IgD-negative memory B cell (primary cell): ENCODE results near the gene ATP5MG. TPM values are rescaled to one million over a fixed set of nuclear protein-coding genes. Genes with fewer than 3 reads are reported as not detected.

Source experiments
- H3K27ac Mint-ChIP-seq, 3 donors: one replicate each; pipeline ENCODE4 v1.8.0; 2020 to 2022; ENCODE audit warnings: mild to moderate bottlenecking in 3 of 3, mixed read lengths in 3 of 3, moderate library complexity in 1 of 3
- H3K27me3 Mint-ChIP-seq: one replicate; pipeline ENCODE4 v1.8.0; 2021; ENCODE audit warnings: mixed read lengths
- H3K36me3 Mint-ChIP-seq: one replicate; pipeline ENCODE4 v1.8.0; 2020; ENCODE audit warnings: mild to moderate bottlenecking, mixed read lengths
- H3K4me1 Mint-ChIP-seq, 3 donors: one replicate each; pipeline ENCODE4 v1.8.0; 2020 to 2022; ENCODE audit warnings: mixed read lengths in 3 of 3, mild to moderate bottlenecking in 1 of 3
- H3K4me3 Mint-ChIP-seq, 4 donors: one replicate each; pipeline ENCODE4 v1.8.0; 2020 to 2022; ENCODE audit warnings: mild to moderate bottlenecking in 4 of 4, mixed read lengths in 4 of 4, moderate library complexity in 3 of 4
- H3K9me3 Mint-ChIP-seq, 3 donors: one replicate each; pipeline ENCODE4 v1.8.0; 2020 to 2021; ENCODE audit warnings: mixed read lengths in 3 of 3, mild to moderate bottlenecking in 1 of 3
- polyA plus RNA-seq: library from polyadenylated mRNA; unstranded; fragments of 300-500 nt; fragmentation: Illumina TruSeq; gene quantifications from one replicate; pipeline ENCODE4 v1.2.3, GENCODE V29; 2021

Gene ATP5MG, protein sequence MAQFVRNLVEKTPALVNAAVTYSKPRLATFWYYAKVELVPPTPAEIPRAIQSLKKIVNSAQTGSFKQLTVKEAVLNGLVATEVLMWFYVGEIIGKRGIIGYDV
- 547 TPM for polyA plus RNA-seq

DNA sequence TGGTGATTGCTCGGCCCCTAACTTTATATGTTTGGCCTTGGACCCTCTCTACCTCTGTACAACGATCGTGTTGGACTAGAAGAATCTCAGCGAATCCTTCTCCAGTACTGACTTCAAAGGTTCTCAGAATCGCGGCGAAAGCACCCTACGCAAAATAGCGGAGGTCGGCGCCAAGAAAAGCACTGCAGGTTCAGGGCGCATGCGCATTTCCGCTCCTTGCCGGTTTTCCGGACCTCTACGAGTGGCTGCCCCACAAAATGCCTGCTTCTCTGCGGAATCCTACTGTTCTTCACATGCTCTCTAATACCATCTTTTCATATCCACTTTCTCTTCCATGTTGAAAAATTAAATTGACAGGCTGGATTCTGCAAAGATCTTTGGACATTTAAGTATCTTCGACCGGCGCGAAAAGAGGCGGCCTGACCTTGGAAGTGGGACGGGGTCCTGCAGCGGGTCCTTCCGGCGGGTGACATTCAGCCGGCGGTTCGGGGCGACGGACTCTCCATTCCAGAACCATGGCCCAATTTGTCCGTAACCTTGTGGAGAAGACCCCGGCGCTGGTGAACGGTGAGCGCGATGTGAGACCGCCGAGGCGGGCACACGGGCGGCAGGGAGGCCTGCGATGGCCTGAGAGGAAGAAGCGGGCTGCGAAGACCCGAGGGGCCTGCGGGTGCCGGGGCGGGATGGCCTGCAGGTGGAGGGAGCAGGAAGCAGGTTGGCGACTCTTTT, at the start of gene ATP5MG:
Gene ATP5MG (plus strand): TSS at position 456 of the 729 bp plus-strand sequence. CDS start 60 bp downstream, at position 516.
- Mint-ChIP-seq H3K9me3 (no peaks in the 10 kb centered on the region), H3K4me1 (peaks cover 34 to 49% (median 46%) of the 10 kb centered on the region in 3 donors), H3K27me3 (no peaks in the 10 kb centered on the region), H3K27ac (peak within 1 kb of the TSS; percentile 96 to 100 (median 99)), H3K4me3 (peak within 1 kb of the TSS; percentile 97 to 98 (median 98)), H3K36me3 (no peaks in the 10 kb centered on the region)

DNA sequence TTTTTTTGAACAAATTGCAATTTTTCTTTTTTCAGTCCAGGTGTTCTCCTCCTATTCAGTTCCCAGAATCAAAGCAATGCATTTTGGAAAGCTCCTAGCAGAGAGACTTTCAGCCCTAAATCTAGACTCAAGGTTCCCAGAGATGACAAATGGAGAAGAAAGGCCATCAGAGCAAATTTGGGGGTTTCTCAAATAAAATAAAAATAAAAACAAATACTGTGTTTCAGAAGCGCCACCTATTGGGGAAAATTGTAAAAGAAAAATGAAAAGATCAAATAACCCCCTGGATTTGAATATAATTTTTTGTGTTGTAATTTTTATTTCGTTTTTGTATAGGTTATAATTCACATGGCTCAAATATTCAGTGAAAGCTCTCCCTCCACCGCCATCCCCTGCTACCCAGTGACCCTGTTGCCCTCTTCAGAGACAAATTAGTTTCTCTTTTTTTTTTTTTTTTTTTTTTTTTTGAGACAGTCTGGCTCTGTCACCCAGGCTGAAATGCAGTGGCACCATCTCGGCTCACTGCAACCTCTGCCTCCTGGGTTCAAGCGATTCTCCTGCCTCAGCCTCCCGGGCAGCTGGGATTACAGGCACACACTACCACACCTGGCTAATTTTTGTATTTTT, 48.2 kb upstream of the ATP5MG start:
- H3K9me3 Mint-ChIP-seq = no peaks in the 10 kb centered on the region
- peak overlapping the region in 2 of 3 donors; percentile 14 to 73 for H3K27ac Mint-ChIP-seq
- peaks cover 2% of the 10 kb centered on the region for H3K36me3 Mint-ChIP-seq
- H3K27me3 Mint-ChIP-seq = peaks cover 4% of the 10 kb centered on the region
- H3K4me1 Mint-ChIP-seq = peaks cover 0 to 6% (median 2%) of the 10 kb centered on the region in 3 donors
- no peak overlapping the region for H3K4me3 Mint-ChIP-seq

DNA sequence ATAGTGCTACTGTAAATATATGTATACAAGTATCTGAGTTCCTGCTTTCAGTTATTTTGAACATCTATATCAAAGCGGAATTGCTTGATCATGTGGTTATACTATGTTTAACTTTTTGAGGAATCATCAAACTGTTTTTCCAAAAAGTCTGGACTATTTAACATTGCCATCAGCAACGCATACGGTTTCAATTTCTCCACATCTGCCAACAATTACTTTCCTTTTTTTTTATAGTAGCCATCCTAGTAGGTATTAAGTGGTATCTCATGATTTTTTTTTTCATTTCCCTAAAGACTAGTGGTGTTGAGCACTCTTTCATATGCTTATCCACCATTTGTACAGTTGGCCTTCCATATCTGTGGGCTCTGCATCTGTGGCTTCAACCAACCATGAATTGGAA, 43.3 kb upstream of the ATP5MG start:
- Mint-ChIP-seq H3K36me3 (peaks cover 5% of the 10 kb centered on the region), H3K4me1 (peaks cover 23 to 32% (median 32%) of the 10 kb centered on the region in 3 donors), H3K27me3 (no peaks in the 10 kb centered on the region), H3K4me3 (peak overlapping the region in 1 of 4 donors; percentile 96), H3K27ac (peak overlapping the region in 1 of 3 donors; percentile 98), H3K9me3 (peaks cover 0 to 3% (median 0%) of the 10 kb centered on the region in 3 donors)

DNA sequence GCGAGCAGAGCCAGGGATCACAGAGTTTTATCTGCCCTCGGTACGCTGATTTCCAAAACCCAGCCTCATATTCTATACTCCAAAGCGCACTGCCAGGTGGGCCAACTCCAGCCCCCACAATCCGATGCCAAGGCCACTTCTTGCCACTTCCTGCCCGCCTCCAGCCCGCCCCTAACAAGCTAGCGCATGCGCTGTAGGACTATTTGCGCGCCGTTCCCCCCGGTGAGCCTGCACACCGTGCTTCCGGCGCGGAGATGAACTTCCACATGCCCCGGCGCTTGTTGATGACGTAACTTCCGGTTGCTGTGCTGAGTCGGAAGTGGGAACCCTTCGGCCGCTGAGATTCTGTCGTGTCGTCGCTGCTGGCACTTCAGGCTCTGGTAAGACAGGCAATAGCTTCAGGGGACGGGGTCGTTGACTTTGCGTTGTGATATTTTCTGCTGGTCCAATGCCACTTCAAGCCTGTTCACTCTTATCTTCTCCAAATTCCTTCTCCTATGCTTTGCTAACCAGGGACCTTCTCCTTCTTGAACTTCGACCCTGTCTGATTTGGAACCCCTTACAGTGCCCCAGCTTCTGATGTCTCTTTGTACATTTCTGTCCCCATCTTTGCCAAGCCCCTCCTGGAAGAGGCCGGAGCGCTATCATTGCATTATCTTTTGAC, 42.0 kb upstream of the ATP5MG start, which contains the start of gene UBE4A:
Gene UBE4A (plus strand): TSS at position 306 of the 664 bp plus-strand sequence. CDS start 5,481 bp downstream, outside the sequence.
- Mint-ChIP-seq H3K4me3 (peak within 1 kb of the TSS; percentile 96 to 99 (median 98)), H3K9me3 (peaks cover 0 to 3% (median 0%) of the 10 kb centered on the region in 3 donors), H3K4me1 (peaks cover 21 to 37% (median 30%) of the 10 kb centered on the region in 3 donors), H3K27ac (peak within 1 kb of the TSS; percentile 98 to 100 (median 99)), H3K36me3 (peaks cover 5% of the 10 kb centered on the region), H3K27me3 (no peaks in the 10 kb centered on the region)

DNA sequence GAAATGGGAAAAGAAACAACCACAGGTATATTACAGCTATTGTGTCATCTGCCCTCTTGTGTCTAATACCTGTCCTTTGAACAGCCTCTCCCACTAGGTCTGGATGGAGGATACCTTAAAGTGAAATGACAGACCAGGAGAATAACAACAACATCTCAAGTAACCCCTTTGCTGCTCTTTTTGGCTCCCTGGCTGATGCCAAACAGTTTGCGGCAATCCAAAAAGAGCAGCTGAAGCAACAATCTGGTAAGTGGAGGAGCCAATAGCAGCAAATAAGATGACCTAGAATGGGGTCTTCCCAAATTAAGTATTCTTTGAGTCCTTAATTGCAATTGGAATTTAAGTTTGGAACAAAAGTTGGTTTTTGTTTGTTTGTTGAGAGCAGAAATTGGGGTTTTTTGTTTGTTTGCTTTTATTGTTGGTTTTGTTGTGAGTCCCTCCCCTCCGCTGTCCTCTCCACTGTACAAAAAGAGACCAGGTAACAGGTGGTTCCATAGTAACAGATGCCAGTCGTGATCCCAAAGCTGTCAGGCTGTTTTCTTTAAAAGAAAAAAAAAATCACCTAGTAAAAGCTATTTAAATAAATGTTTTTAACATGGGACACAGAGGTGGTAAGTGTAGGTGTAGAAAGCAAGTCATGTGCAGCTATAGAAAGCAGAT, 36.3 kb upstream of the ATP5MG start:
- Mint-ChIP-seq H3K4me3 (no peak overlapping the region), H3K4me1 (peaks cover 14 to 23% (median 22%) of the 10 kb centered on the region in 3 donors), H3K27ac (no peak overlapping the region), H3K9me3 (no peaks in the 10 kb centered on the region), H3K36me3 (peaks cover 7% of the 10 kb centered on the region), H3K27me3 (no peaks in the 10 kb centered on the region)

DNA sequence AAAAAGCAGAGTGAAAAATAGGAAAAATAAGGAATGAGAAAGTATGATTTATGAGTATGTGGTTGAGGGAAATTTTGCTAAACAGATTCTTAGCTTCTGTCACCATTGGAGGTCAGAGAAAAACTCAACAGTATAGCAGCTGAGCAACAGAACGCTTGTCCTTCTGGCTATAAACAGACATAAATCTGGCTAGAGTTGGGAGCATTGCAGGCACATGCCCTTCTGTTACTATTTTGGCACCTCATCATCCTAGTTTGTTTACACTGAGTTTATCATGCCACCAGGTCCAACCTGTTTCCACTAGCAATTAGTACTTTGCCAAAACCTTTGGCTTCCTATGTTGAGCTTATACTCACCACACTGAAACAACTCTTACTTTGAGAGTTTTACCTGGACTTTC, 35.1 kb upstream of the ATP5MG start:
- Mint-ChIP-seq H3K27ac (no peak overlapping the region), H3K4me1 (peaks cover 11 to 18% (median 16%) of the 10 kb centered on the region in 3 donors), H3K4me3 (no peak overlapping the region), H3K9me3 (no peaks in the 10 kb centered on the region), H3K36me3 (peaks cover 7% of the 10 kb centered on the region), H3K27me3 (no peaks in the 10 kb centered on the region)

DNA sequence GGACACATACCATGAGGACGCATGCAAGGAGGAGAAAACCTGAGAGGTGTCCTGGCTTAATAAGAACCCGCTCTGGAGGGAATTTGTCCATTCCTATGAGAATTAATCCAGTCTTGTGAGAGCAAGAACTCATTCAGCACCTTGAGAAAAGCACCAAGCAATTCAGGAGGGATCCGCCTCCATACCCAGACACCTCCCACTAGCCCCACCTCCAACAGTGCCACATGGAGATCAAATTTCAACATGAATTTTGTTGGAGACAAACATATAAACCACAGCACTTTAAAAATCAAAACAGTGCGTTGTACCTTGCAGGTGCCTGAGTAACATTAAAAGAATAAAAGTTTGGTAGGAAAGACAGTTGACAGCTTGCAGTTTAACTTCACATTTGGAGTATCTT, 30.6 kb upstream of the ATP5MG start:
- H3K27me3 Mint-ChIP-seq = no peaks in the 10 kb centered on the region
- H3K4me1 Mint-ChIP-seq = no peaks in the 10 kb centered on the region
- H3K4me3 Mint-ChIP-seq = no peak overlapping the region
- H3K27ac Mint-ChIP-seq = no peak overlapping the region
- H3K36me3 Mint-ChIP-seq = peaks cover 5% of the 10 kb centered on the region
- no peaks in the 10 kb centered on the region for H3K9me3 Mint-ChIP-seq

DNA sequence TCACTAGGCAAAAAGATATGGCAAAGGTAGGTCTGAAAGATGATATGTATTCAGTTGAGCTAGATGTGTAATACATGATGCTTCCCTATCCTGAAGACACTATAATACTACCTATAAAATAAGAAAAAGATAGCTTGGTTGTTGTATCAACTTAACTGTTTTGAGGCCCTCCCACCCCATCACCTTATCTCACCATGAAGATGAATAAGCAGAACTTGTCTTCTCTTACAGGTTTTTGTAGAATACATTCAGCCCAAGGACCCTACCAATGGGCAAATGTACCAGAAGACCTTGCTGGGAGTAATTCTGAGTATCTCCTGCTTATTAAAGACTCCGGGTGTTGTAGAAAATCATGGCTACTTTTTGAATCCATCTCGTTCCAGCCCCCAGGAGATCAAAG, 28.1 kb upstream of the ATP5MG start:
- Mint-ChIP-seq H3K36me3 (peaks cover 7% of the 10 kb centered on the region), H3K27ac (no peak overlapping the region), H3K4me3 (no peak overlapping the region), H3K27me3 (no peaks in the 10 kb centered on the region), H3K9me3 (no peaks in the 10 kb centered on the region), H3K4me1 (peaks cover 0 to 6% (median 0%) of the 10 kb centered on the region in 3 donors)

DNA sequence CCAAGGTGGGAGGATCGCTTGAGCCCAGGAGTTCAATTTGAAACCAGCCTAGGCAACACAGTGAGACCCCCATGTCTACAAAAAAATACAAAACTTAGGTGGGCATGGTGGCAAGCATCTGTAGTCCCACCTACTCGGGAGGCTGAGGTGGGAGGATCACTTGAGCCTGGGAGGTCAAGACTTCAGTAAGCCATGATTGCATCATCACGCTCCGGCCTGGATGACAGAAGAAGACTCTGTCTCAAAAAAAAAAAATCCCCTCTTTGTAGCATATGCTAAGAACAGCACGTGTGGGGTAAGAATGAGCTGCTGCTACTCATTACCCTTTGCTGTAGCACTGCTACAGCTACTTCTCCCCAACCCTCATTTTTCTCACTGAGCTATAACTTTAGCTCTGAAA, 27.5 kb upstream of the ATP5MG start:
- H3K4me1 Mint-ChIP-seq = peaks cover 0 to 6% (median 0%) of the 10 kb centered on the region in 3 donors
- H3K27ac Mint-ChIP-seq = peak overlapping the region in 1 of 3 donors; percentile 17
- H3K4me3 Mint-ChIP-seq = peak overlapping the region in 1 of 4 donors; percentile 27
- H3K9me3 Mint-ChIP-seq = no peaks in the 10 kb centered on the region
- H3K27me3 Mint-ChIP-seq = no peaks in the 10 kb centered on the region
- H3K36me3 Mint-ChIP-seq = peaks cover 7% of the 10 kb centered on the region

DNA sequence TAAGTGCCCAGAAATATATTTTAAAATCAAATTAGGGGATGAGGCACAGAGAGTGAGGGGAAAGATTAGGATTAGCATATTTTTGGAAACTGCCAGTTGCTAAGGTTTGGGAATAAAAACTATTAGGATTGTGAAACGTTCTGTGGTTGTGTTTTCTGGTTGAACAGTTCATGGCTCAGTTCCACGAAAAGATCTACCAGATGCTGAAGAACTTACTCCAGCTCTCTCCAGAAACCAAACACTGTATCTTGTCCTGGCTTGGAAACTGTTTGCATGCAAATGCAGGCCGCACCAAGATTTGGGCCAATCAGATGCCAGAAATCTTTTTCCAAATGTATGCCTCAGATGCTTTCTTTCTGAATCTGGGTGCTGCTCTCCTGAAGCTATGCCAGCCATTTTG, 26.7 kb upstream of the ATP5MG start:
- Mint-ChIP-seq H3K36me3 (peaks cover 7% of the 10 kb centered on the region), H3K4me1 (peaks cover 0 to 6% (median 0%) of the 10 kb centered on the region in 3 donors), H3K9me3 (no peaks in the 10 kb centered on the region), H3K4me3 (no peak overlapping the region), H3K27me3 (no peaks in the 10 kb centered on the region), H3K27ac (no peak overlapping the region)

DNA sequence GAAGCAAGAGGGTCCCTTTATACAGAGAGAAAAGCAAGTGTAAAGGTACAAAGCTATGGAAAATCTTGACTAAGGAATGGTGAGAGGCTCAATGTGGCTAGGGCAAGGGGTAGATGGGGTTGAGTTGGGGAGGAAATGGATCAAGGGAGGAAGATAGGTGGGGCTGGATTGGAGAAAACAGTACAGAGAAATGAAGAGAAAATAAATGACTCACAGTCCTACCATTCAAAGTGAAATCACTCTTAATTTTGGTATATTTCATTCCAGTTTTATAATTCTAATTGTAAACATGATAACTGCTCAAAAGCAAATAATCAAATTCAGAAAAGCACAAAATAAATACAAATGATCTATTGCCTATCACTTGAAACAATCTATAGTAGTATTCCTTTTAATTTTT, 25.4 kb upstream of the ATP5MG start:
- Mint-ChIP-seq H3K4me1 (peaks cover 0 to 6% (median 0%) of the 10 kb centered on the region in 3 donors), H3K27ac (no peak overlapping the region)

DNA sequence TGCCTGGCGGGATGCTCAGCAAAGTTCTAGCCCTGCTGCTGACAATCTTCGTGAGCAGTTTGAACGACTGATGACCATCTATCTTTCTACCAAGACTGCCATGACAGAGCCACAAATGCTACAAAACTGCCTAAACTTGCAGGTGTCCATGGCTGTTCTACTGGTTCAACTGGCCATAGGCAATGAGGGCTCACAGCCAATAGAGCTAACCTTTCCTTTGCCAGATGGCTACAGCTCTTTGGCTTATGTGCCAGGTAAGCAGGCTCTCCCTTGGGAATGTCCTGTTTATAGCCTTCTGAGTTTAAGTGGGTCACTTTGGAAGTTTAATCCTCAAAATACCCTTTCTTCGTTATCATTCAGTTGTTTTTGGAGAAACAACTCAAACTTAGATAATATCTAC, 21.9 kb upstream of the ATP5MG start:
- Mint-ChIP-seq H3K27me3 (no peaks in the 10 kb centered on the region), H3K27ac (no peak overlapping the region), H3K4me1 (peaks cover 0 to 6% (median 0%) of the 10 kb centered on the region in 3 donors), H3K4me3 (no peak overlapping the region), H3K9me3 (no peaks in the 10 kb centered on the region), H3K36me3 (peaks cover 5% of the 10 kb centered on the region)

More for the DNA sequence above, 25.4 kb upstream of the ATP5MG start:
- H3K4me3 Mint-ChIP-seq = no peak overlapping the region
- no peaks in the 10 kb centered on the region for H3K27me3 Mint-ChIP-seq
- peaks cover 7% of the 10 kb centered on the region for H3K36me3 Mint-ChIP-seq
- no peaks in the 10 kb centered on the region for H3K9me3 Mint-ChIP-seq

DNA sequence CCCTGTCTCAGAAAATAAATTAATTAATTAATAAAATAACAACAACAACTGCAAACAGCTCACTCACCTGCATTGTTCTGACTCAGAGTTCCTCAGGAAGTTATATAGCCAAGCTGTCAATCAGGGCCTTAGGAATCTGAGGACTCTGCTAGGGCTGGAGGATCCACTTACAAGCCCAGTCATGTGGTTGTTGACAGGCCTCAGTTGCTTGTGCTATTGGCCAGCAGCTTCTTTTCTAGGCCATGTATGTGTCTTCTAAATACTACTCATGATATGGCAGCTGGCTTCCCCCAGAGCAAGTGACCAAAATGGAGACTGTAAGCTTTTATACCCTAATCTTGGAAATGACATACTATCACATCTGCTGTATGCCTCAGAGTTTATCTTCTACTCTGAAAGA, 20.8 kb upstream of the ATP5MG start:
- no peak overlapping the region for H3K27ac Mint-ChIP-seq
- H3K4me3 Mint-ChIP-seq = no peak overlapping the region
- no peaks in the 10 kb centered on the region for H3K9me3 Mint-ChIP-seq
- H3K27me3 Mint-ChIP-seq = no peaks in the 10 kb centered on the region
- peaks cover 0 to 6% (median 0%) of the 10 kb centered on the region in 3 donors for H3K4me1 Mint-ChIP-seq
- peaks cover 5% of the 10 kb centered on the region for H3K36me3 Mint-ChIP-seq

DNA sequence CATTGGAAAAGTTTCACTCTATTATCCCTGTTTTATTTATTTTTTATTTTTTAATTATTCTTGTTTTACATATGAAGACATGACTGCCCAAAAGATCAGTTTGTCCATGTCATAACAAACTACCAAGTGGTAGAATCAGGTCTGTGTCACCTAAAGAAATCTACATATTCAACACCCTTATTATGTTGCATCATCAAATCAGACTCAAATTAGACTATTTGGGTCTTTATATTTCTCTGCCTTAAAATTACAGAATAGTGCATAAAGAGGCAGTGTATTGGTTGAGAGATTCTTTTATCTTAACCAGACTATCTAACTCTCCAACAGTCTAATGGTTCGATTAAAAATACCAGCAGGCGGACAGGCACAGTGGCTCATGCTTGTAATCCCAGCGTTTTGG, 18.5 kb upstream of the ATP5MG start:
- peaks cover 0 to 2% (median 0%) of the 10 kb centered on the region in 3 donors for H3K4me1 Mint-ChIP-seq
- H3K9me3 Mint-ChIP-seq = no peaks in the 10 kb centered on the region
- H3K27me3 Mint-ChIP-seq = no peaks in the 10 kb centered on the region
- no peaks in the 10 kb centered on the region for H3K36me3 Mint-ChIP-seq
- H3K27ac Mint-ChIP-seq = no peak overlapping the region
- H3K4me3 Mint-ChIP-seq = no peak overlapping the region
